Measurements from ENCODE around the gene ZDHHC22. TPM values are rescaled to one million over a fixed set of nuclear protein-coding genes. Genes with fewer than 3 reads are reported as not detected.

Gene ZDHHC22
- total RNA-seq, 1 experiment from 2014 or later, result 0.46 TPM

DNA sequence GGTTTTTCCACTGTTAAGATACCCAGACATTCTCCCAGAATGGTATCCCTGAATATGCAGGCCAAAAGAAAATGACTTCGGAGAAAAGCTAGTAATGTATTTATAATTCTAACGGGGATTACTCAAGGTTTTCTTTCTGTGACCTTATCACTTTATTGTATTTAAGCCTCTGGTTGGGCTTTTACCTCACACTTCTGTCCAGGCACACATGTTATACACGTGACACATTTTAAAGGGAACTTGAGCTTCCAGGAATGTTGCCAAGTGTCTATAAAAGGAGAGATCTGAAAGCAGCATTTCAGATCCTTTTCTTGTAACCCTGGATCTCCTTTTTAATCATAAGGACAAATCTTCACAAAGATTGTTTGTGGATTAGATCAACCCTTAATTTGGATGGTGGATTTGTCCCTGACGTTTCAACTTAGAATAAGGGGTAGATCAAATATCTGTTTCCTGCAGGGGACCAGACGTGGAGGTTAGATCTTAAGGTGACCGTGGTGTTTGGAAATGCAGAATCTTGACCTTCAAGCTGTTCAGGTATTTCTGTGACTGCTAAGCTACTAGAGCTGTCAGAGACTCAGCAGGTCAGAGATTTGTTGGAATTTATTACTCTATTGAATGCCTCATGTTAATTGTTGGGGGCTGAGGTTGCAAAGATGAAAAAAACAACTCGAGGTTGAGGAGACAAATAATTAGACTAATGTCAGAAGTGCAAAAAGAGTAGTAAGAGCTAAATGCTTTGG is 42.0 kb downstream of the ZDHHC22 start:
- in situ Hi-C loops (cut with HindIII; ENCODE audit: low pct_unique_long_range_greater_than_20kb, low sequenced_read_pairs), result no loop called here
- Histone ChIP-seq H3K36me3 (ENCODE audit: control insufficient read depth, insufficient read depth, low read length) (no peaks in the 10 kb centered on the region; the same call in 1 of the 2 replicates), H3K27ac (ENCODE audit: low read length) (peak overlapping the region; percentile 89), H3K4me3 (ENCODE audit: low read depth in 2 of 2, low read length in 2 of 2) (peak overlapping the region; percentile 87 to 97), H3K27me3 (ENCODE audit: control insufficient read depth, insufficient read depth, low read length) (no peaks in the 10 kb centered on the region), H3K4me1 (ENCODE audit: control insufficient read depth, insufficient read depth, low read length) (peaks cover 17% of the 10 kb centered on the region), H3K9me3 (ENCODE audit: control insufficient read depth, insufficient read depth, low read depth, low read length) (no peaks in the 10 kb centered on the region)
- no TSS peak for BruUV-seq (replicated peaks)
- TF ChIP-seq TCF7L2 (IDR thresholded peaks at IDR 0.05; ENCODE audit: low read depth, low read length) (no peak), SIN3A (IDR thresholded peaks at IDR 0.05; ENCODE audit: borderline replicate concordance, insufficient read depth, low read depth, low read length) (no peak), POLR2AphosphoS5 (IDR thresholded peaks at IDR 0.05; ENCODE audit: low read depth, low read length) (no peak)
- TF ChIP-seq, protein P1, sequence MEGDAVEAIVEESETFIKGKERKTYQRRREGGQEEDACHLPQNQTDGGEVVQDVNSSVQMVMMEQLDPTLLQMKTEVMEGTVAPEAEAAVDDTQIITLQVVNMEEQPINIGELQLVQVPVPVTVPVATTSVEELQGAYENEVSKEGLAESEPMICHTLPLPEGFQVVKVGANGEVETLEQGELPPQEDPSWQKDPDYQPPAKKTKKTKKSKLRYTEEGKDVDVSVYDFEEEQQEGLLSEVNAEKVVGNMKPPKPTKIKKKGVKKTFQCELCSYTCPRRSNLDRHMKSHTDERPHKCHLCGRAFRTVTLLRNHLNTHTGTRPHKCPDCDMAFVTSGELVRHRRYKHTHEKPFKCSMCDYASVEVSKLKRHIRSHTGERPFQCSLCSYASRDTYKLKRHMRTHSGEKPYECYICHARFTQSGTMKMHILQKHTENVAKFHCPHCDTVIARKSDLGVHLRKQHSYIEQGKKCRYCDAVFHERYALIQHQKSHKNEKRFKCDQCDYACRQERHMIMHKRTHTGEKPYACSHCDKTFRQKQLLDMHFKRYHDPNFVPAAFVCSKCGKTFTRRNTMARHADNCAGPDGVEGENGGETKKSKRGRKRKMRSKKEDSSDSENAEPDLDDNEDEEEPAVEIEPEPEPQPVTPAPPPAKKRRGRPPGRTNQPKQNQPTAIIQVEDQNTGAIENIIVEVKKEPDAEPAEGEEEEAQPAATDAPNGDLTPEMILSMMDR (IDR thresholded peaks at IDR 0.05), result no peak
- TF ChIP-seq, protein P2, sequence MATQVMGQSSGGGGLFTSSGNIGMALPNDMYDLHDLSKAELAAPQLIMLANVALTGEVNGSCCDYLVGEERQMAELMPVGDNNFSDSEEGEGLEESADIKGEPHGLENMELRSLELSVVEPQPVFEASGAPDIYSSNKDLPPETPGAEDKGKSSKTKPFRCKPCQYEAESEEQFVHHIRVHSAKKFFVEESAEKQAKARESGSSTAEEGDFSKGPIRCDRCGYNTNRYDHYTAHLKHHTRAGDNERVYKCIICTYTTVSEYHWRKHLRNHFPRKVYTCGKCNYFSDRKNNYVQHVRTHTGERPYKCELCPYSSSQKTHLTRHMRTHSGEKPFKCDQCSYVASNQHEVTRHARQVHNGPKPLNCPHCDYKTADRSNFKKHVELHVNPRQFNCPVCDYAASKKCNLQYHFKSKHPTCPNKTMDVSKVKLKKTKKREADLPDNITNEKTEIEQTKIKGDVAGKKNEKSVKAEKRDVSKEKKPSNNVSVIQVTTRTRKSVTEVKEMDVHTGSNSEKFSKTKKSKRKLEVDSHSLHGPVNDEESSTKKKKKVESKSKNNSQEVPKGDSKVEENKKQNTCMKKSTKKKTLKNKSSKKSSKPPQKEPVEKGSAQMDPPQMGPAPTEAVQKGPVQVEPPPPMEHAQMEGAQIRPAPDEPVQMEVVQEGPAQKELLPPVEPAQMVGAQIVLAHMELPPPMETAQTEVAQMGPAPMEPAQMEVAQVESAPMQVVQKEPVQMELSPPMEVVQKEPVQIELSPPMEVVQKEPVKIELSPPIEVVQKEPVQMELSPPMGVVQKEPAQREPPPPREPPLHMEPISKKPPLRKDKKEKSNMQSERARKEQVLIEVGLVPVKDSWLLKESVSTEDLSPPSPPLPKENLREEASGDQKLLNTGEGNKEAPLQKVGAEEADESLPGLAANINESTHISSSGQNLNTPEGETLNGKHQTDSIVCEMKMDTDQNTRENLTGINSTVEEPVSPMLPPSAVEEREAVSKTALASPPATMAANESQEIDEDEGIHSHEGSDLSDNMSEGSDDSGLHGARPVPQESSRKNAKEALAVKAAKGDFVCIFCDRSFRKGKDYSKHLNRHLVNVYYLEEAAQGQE (IDR thresholded peaks at IDR 0.05; ENCODE audit: insufficient read depth in 1 of 2, low read depth in 2 of 2, low read length in 1 of 2), result no peak
- POLR2A ChIA-PET, result no interaction called here
- DNase-seq (ENCODE audit: low read depth, low spot score), result no peak
- CTCF ChIA-PET, result interaction anchor here (0.8 kb wide), 1 partner anchor 226 kb away, joined by 3 read pairs; no protein-coding TSS in a partner anchor
- ATAC-seq, result no peak
- intact Hi-C loops (cut with micrococcal nuclease; ENCODE audit: unreplicated experiment), result no loop called here

DNA sequence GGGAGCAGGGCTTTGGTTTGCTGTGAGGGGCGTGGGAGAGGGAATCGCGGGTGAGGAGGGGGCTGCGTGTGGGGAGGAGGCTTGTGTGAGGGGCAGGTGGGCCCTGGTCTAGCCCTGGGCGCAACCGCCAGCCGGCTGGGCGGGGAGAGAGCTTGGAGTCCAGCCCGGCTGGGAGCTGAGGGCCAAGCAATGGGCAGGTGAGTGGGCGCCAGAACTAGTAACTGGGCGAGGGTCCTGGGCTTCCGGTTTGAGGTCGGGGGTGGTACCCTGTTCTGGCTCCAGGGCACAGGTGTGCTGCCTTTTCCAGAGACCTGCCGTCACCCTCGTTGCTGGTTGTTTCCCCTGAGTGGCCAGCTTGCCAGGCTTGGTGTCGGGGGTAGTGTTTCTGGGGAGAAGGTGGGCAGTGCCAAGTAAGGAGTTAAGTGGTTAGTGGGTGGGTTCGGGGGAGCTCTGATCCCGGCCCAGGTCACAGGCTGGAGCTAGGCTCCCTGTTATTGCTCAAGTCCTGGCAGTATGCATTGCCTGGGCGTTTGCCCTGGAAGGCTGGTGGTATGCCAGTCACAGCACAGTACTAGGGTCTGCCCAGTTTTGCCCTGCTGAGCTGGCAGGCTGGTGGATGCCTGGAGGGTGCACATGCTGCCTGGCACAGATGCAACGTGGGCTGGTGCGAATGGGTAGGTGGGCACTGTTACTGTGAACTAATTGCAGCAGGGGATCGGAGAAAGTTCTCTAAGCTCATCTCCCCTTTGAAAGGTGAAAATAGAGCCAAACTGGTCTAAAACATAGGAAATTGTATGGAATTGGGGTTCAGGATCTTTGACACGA is 42.9 kb downstream of the ZDHHC22 start:
- H3K4me3 ChIP-seq (ENCODE audit: low read depth in 2 of 2, low read length in 2 of 2), result peak overlapping the region; percentile 87 to 97
- ATAC-seq (peak; percentile 44), DNase-seq (ENCODE audit: low read depth, low spot score) (no peak)
- TF ChIP-seq TCF7L2 (IDR thresholded peaks at IDR 0.05; ENCODE audit: low read depth, low read length), result no peak
- TF ChIP-seq, protein P1 (IDR thresholded peaks at IDR 0.05), result no peak
- TF ChIP-seq, protein P2 (IDR thresholded peaks at IDR 0.05; ENCODE audit: insufficient read depth in 1 of 2, low read depth in 2 of 2, low read length in 1 of 2), result no peak
- no peak for TF ChIP-seq POLR2AphosphoS5 (IDR thresholded peaks at IDR 0.05; ENCODE audit: low read depth, low read length)
- no peak for TF ChIP-seq SIN3A (IDR thresholded peaks at IDR 0.05; ENCODE audit: borderline replicate concordance, insufficient read depth, low read depth, low read length)
- intact Hi-C loops (cut with micrococcal nuclease; ENCODE audit: unreplicated experiment), result no loop called here
- H3K4me1 ChIP-seq (ENCODE audit: control insufficient read depth, insufficient read depth, low read length), result peaks cover 17% of the 10 kb centered on the region
- in situ Hi-C loops (cut with HindIII; ENCODE audit: low pct_unique_long_range_greater_than_20kb, low sequenced_read_pairs), result no loop called here
- ChIA-PET CTCF (interaction anchor here (0.6 to 0.8 kb wide), 2 partner anchors 79 to 226 kb away, joined by 3 read pairs; no protein-coding TSS in a partner anchor), POLR2A (interaction anchor here (0.8 kb wide), 1 partner anchor 224 kb away, joined by 11 read pairs; no protein-coding TSS in a partner anchor)
- H3K27ac ChIP-seq (ENCODE audit: low read length), result peak overlapping the region; percentile 89
- H3K27me3 ChIP-seq (ENCODE audit: control insufficient read depth, insufficient read depth, low read length), result no peaks in the 10 kb centered on the region
- BruUV-seq (replicated peaks), result TSS peak; percentile 72
- no peaks in the 10 kb centered on the region for H3K9me3 ChIP-seq (ENCODE audit: control insufficient read depth, insufficient read depth, low read depth, low read length)
- H3K36me3 ChIP-seq (ENCODE audit: control insufficient read depth, insufficient read depth, low read length), result no peaks in the 10 kb centered on the region; the same call in 1 of the 2 replicates
